HL-60/S4 (cell line): Measurements from ENCODE around the gene PCDH18.

ENCODE experiments used
- in situ Hi-C: fragments of 300-500 bp; cut with MboI; formaldehyde crosslinking; loops from 2 replicates; pipeline ENCODE4 v1.14.3; 2022; ENCODE audit warnings: low sequenced_read_pairs

Gene PCDH18

DNA sequence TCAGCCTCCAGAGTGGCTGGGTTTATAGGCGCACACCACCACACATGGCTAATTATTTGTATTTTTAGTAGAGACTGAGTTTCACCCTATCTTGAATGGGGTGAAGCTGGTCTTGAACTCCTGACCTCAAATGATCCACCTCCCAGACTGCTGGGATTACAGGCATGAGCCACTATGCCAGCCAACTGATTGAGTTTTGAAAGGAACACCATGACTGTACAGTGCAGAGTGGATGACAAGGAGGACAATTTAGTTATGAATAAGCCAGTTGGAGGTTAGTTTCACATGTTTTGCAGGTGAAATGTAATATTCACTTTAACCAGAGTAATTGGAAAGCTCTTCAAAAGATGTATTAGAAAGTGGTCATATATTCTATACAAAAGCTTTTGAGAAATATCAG, 60.8 kb downstream of the PCDH18 start:
- in situ Hi-C loops: no loop called here

DNA sequence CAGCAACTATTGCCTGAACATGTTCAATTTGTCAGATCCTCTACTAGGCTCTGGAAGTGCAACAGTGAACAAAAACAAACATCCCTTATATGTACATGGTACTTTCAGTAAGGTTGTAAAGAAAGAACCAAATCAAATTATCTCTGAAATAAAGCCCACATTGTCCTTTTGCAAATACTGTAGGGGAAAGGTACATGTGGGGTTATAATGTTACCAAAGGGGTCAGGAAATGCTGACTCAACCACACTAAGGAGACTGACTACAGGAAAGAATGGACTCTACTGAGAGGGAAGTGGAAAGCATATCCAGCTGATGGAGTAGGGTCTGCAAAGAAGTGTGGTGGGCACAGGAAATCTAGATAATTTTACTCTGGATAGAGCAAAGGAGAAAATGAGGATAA, 61.5 kb downstream of the PCDH18 start:
- in situ Hi-C loops: no loop called here
